ENCODE data around the gene ASB1. TPM values are rescaled to one million over a fixed set of nuclear protein-coding genes. Genes with fewer than 3 reads are reported as not detected.

The ASB1 gene
- total and polyA plus RNA-seq, 10 of the 15 experiments (the other 5 are each of a cell fraction or from before 2014, with no cell fraction given) = 5.2 to 31.2 (median 25.8) TPM

GRCh38 chr2:238479847-238480246 lies 53.1 kb downstream of the ASB1 start:
- intact Hi-C loops (cut with micrococcal nuclease; ENCODE audit: unreplicated experiment) = no loop called here
- POLR2A ChIA-PET = no interaction called here
- no peak for FAIRE-seq

More at GRCh38 chr2:238479847-238480246, 53.1 kb downstream of the ASB1 start:
- ChIA-PET RAD21 (ENCODE audit: unreplicated experiment) (no interaction called here), SMC1A (ENCODE audit: uncharacterized antibody, unreplicated experiment) (no interaction called here), CTCF (no interaction called here)
- Histone ChIP-seq H3K36me3 (ENCODE audit: control insufficient read depth in 2 of 2, insufficient read depth in 2 of 2, low read length in 1 of 2) (no peaks in the 10 kb centered on the region), H3K27me3 (replicated peaks in 1 of 2; ENCODE audit: control insufficient read depth in 2 of 2, insufficient read depth in 2 of 2, low read length in 1 of 2) (no peaks in the 10 kb centered on the region), H3K79me2 (ENCODE audit: control insufficient read depth, insufficient read depth, low read length) (no peaks in the 10 kb centered on the region), H3K9me3 (replicated peaks; ENCODE audit: control insufficient read depth, insufficient read depth, low read length) (no peaks in the 10 kb centered on the region; the same call in 2 of the 3 replicates), H4K20me1 (ENCODE audit: control insufficient read depth, insufficient read depth) (no peaks in the 10 kb centered on the region), H3K9ac (ENCODE audit: control insufficient read depth, insufficient read depth, low read length) (no peak overlapping the region), H3K4me3 (no peak overlapping the region), H3K4me2 (ENCODE audit: control insufficient read depth, insufficient read depth) (no peak overlapping the region), H2AFZ (ENCODE audit: control insufficient read depth, low read depth, low read length) (no peak overlapping the region), H3K4me1 (ENCODE audit: control insufficient read depth, insufficient read depth, low read length) (no peaks in the 10 kb centered on the region), H3K27ac (ENCODE audit: control insufficient read depth, insufficient read depth) (no peak overlapping the region)
- no peak for ATAC-seq
- in situ Hi-C loops (cut with MboI) = no loop called here
- no TSS peak for BruUV-seq (replicated peaks)
- no peak for DNase-seq (ENCODE audit: low read depth, low spot score)
- 0% methylated on average over 1 of the region's 1 CpG for whole genome bisulfite sequencing (ENCODE audit: insufficient coverage, insufficient replicate concordance, low lambda C conversion rate, missing lambda C conversion rate)
- TF ChIP-seq REST (IDR thresholded peaks at IDR 0.05; ENCODE audit: low read depth, low read length) = no peak
- TF ChIP-seq MTA2 (IDR thresholded peaks at IDR 0.05; ENCODE audit: low read depth) = no peak
- TF ChIP-seq CHD1 (IDR thresholded peaks at IDR 0.05; ENCODE audit: low read depth, low read length) = no peak
- no peak for TF ChIP-seq HDAC2 (IDR thresholded peaks at IDR 0.05)
- no peak for TF ChIP-seq JUNB (IDR thresholded peaks at IDR 0.05)
- TF ChIP-seq CBFB (IDR thresholded peaks at IDR 0.05; ENCODE audit: low read depth) = no peak
- TF ChIP-seq LARP7 (IDR thresholded peaks at IDR 0.05) = no peak
- no peak for TF ChIP-seq SUPT20H (IDR thresholded peaks at IDR 0.05; ENCODE audit: borderline replicate concordance, control insufficient read depth, low read depth, low read length)
- no peak for TF ChIP-seq IRF3 (IDR thresholded peaks at IDR 0.05)
- no peak for TF ChIP-seq USF1 (IDR thresholded peaks at IDR 0.05; ENCODE audit: borderline replicate concordance, extremely low read length, insufficient read depth, low read depth, low read length)
- TF ChIP-seq PKNOX1 (IDR thresholded peaks at IDR 0.05) = no peak
- TF ChIP-seq NFYA (IDR thresholded peaks at IDR 0.05; ENCODE audit: borderline replicate concordance, low read depth, low read length) = no peak
- TF ChIP-seq CTCF (IDR thresholded peaks at IDR 0.05 in 2 of 3, conservative IDR thresholded peaks at IDR 0.05 in 1 of 3; ENCODE audit: control insufficient read depth in 2 of 3, extremely low read depth in 1 of 3, insufficient read depth in 1 of 3, low read depth in 3 of 3, low read length in 3 of 3) = no peak
- no peak for TF ChIP-seq IKZF1 (conservative IDR thresholded peaks at IDR 0.05)
- no peak for TF ChIP-seq SIX5 (IDR thresholded peaks at IDR 0.05; ENCODE audit: low read depth, low read length, severe bottlenecking)

Data from GM12878 (cell line).